Neural progenitor cell (in vitro differentiated cells): ENCODE measurements around the gene TRIO.

Source experiments
- EZH2 ChIP-seq: fragments of 200-600 bp; sonication (generic); IDR thresholded peaks from 2 replicates; pipeline ENCODE4 v1.6.1; 2017; ENCODE audit warnings: antibody characterized with exemption, mild to moderate bottlenecking, moderate library complexity
- EZH2phosphoT487 ChIP-seq: fragments of 200-600 bp; sonication (generic); IDR thresholded peaks from 2 replicates; pipeline ENCODE4 v1.6.1; 2017; ENCODE audit warnings: antibody characterized with exemption
- TF ChIP-seq, protein P1 (sequence below): fragments of 200-600 bp; sonication (generic); IDR thresholded peaks from 2 replicates; pipeline ENCODE4 v1.5.1; 2017; ENCODE audit warnings: antibody characterized with exemption, mild to moderate bottlenecking

GRCh38 chr5:14557203-14557770 lies 414.1 kb downstream of the TRIO start:
- TF ChIP-seq, protein P1, sequence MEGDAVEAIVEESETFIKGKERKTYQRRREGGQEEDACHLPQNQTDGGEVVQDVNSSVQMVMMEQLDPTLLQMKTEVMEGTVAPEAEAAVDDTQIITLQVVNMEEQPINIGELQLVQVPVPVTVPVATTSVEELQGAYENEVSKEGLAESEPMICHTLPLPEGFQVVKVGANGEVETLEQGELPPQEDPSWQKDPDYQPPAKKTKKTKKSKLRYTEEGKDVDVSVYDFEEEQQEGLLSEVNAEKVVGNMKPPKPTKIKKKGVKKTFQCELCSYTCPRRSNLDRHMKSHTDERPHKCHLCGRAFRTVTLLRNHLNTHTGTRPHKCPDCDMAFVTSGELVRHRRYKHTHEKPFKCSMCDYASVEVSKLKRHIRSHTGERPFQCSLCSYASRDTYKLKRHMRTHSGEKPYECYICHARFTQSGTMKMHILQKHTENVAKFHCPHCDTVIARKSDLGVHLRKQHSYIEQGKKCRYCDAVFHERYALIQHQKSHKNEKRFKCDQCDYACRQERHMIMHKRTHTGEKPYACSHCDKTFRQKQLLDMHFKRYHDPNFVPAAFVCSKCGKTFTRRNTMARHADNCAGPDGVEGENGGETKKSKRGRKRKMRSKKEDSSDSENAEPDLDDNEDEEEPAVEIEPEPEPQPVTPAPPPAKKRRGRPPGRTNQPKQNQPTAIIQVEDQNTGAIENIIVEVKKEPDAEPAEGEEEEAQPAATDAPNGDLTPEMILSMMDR, result no peak
- TF ChIP-seq EZH2phosphoT487 (no peak), EZH2 (no peak)
